ENCODE data around the gene TUBA4A. TPM values are rescaled to one million over a fixed set of nuclear protein-coding genes. Genes with fewer than 3 reads are reported as not detected.
A peak's percentile ranks its signal among the peaks of the same experiment; 100 is the strongest.

TUBA4A gene
- total RNA-seq, 1 donor from 2014 or later: 47.9 TPM

- Histone ChIP-seq H3K4me3 (ENCODE audit: low read depth, low read length) (no peak overlapping the region), H3K27me3 (ENCODE audit: control insufficient read depth, insufficient read depth, low read length) (no peaks in the 10 kb centered on the region), H3K36me3 (ENCODE audit: control insufficient read depth, insufficient read depth, low read length) (no peaks in the 10 kb centered on the region)
- DNase-seq (ENCODE audit: low read depth) (no peak), FAIRE-seq (no peak)
- TF ChIP-seq CTCF (IDR thresholded peaks at IDR 0.05; ENCODE audit: insufficient read depth, low read length, severe bottlenecking): no peak
Measured at GRCh38 chr2:219292616-219293015, 38.9 kb upstream of the TUBA4A start.

- FAIRE-seq (no peak), DNase-seq (ENCODE audit: low read depth) (no peak)
- Histone ChIP-seq H3K4me3 (ENCODE audit: low read depth, low read length) (no peak overlapping the region), H3K36me3 (ENCODE audit: control insufficient read depth, insufficient read depth, low read length) (no peaks in the 10 kb centered on the region), H3K27me3 (ENCODE audit: control insufficient read depth, insufficient read depth, low read length) (no peaks in the 10 kb centered on the region)
- TF ChIP-seq CTCF (IDR thresholded peaks at IDR 0.05; ENCODE audit: insufficient read depth, low read length, severe bottlenecking): no peak
Measured at GRCh38 chr2:219291910-219292490, 38.3 kb upstream of the TUBA4A start.

GRCh38 chr2:219291394-219291793, 37.7 kb upstream of the TUBA4A start:
- no peak for FAIRE-seq
- no peak for DNase-seq (ENCODE audit: low read depth)
- no peak for TF ChIP-seq CTCF (IDR thresholded peaks at IDR 0.05; ENCODE audit: insufficient read depth, low read length, severe bottlenecking)
- Histone ChIP-seq H3K27me3 (ENCODE audit: control insufficient read depth, insufficient read depth, low read length) (no peaks in the 10 kb centered on the region), H3K4me3 (ENCODE audit: low read depth, low read length) (no peak overlapping the region), H3K36me3 (ENCODE audit: control insufficient read depth, insufficient read depth, low read length) (no peaks in the 10 kb centered on the region)

GRCh38 chr2:219290381-219291171, 36.9 kb upstream of the TUBA4A start:
- FAIRE-seq (no peak), DNase-seq (ENCODE audit: low read depth) (no peak)
- Histone ChIP-seq H3K4me3 (ENCODE audit: low read depth, low read length) (no peak overlapping the region), H3K27me3 (ENCODE audit: control insufficient read depth, insufficient read depth, low read length) (no peaks in the 10 kb centered on the region), H3K36me3 (ENCODE audit: control insufficient read depth, insufficient read depth, low read length) (peaks cover 2% of the 10 kb centered on the region)
- no peak for TF ChIP-seq CTCF (IDR thresholded peaks at IDR 0.05; ENCODE audit: insufficient read depth, low read length, severe bottlenecking)

GRCh38 chr2:219289537-219290361, 36.0 kb upstream of the TUBA4A start:
- Histone ChIP-seq H3K4me3 (ENCODE audit: low read depth, low read length) (no peak overlapping the region), H3K27me3 (ENCODE audit: control insufficient read depth, insufficient read depth, low read length) (no peaks in the 10 kb centered on the region), H3K36me3 (ENCODE audit: control insufficient read depth, insufficient read depth, low read length) (peaks cover 9% of the 10 kb centered on the region)
- peak; percentile 78 for DNase-seq (ENCODE audit: low read depth)
- no peak for TF ChIP-seq CTCF (IDR thresholded peaks at IDR 0.05; ENCODE audit: insufficient read depth, low read length, severe bottlenecking)
- FAIRE-seq: no peak
